Gastrocnemius medialis (tissue), 4 donors: Measurements from ENCODE around the gene FAM151B.

Experiments
- POLR2A ChIP-seq, 2 donors: fragments of 450-650 bp; IDR thresholded peaks; one replicate each; pipeline ENCODE4 v1.6.1; 2017; ENCODE audit warnings: antibody characterized with exemption in 2 of 2, mild to moderate bottlenecking in 2 of 2, moderate library complexity in 2 of 2
- TF ChIP-seq, protein P1 (sequence below), 5 experiments: fragments of 450-650 bp in 3 of 5; fragments of 200-600 bp in 2 of 5; sonication (generic) in 2 of 5; IDR thresholded peaks in 4 of 5; conservative IDR thresholded peaks in 1 of 5; 1 replicate in 4 of 5; 2 replicates in 1 of 5; pipeline ENCODE4 v1.5.1; 2016 to 2019; ENCODE audit warnings: antibody characterized with exemption in 5 of 5, mild to moderate bottlenecking in 3 of 5, moderate library complexity in 3 of 5

DNA sequence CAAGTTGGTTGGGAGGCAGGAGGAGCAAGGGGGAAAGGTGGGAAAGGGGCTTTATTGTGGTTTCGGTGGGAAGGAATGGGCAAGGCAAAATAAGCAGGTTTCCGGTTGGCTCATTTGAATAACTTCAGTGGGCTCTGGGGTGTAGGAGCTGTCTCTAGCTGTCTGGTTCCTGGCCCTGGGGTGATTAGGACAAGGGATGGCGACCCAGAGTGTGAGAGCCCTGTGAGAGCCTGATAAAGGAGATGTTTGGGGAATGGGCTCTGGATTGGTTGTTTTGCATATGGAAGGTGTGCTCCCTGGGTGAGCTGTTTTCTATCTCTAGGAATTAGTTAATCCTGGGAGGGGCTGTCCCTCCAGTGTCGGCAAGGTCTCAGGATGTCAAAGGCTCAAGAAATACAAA is 66.7 kb downstream of the FAM151B start:
- TF ChIP-seq, protein P1, sequence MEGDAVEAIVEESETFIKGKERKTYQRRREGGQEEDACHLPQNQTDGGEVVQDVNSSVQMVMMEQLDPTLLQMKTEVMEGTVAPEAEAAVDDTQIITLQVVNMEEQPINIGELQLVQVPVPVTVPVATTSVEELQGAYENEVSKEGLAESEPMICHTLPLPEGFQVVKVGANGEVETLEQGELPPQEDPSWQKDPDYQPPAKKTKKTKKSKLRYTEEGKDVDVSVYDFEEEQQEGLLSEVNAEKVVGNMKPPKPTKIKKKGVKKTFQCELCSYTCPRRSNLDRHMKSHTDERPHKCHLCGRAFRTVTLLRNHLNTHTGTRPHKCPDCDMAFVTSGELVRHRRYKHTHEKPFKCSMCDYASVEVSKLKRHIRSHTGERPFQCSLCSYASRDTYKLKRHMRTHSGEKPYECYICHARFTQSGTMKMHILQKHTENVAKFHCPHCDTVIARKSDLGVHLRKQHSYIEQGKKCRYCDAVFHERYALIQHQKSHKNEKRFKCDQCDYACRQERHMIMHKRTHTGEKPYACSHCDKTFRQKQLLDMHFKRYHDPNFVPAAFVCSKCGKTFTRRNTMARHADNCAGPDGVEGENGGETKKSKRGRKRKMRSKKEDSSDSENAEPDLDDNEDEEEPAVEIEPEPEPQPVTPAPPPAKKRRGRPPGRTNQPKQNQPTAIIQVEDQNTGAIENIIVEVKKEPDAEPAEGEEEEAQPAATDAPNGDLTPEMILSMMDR (IDR thresholded peaks at IDR 0.05 in 4 of 5, conservative IDR thresholded peaks at IDR 0.05 in 1 of 5): no peak
- no peak for TF ChIP-seq POLR2A (IDR thresholded peaks at IDR 0.05)
